ENCODE measurements around the gene CDK5RAP1. TPM values are rescaled to one million over a fixed set of nuclear protein-coding genes. Genes with fewer than 3 reads are reported as not detected.

The CDK5RAP1 gene
- total and polyA plus RNA-seq, 4 donors, result 20.3 to 43.1 (median 23.2) TPM

DNA sequence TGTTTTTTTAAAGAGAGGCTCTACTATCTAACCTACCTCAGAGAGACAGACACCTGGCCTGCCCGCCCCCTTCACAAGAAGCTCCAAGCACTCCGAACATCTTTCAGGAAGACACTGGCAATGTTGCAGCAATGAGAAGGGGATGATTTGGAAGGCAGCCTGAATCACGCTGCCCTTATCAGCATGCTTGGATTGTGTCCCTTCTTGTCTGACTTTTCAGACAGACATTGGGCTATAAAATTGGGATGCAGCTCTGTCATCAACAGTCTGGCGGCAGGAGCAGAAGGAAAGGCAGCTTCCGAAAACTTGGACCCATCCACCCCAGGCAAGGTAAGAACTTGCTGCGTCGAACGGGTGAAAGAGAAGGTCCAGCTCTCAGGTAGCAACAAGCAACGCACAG is 56.0 kb downstream of the CDK5RAP1 start:
- DNase-seq, result peak in 1 of 3 donors; percentile 8
- ATAC-seq (ENCODE audit: insufficient read depth, low FRiP score), result no peak
- H3K27me3 ChIP-seq (ENCODE audit: control insufficient read depth in 3 of 3, insufficient read depth in 3 of 3, low read length in 2 of 3), result no peaks in the 10 kb centered on the region
- no peaks in the 10 kb centered on the region for H3K9me3 ChIP-seq (ENCODE audit: control insufficient read depth in 4 of 4, insufficient read depth in 3 of 4, low read length in 3 of 4)
- 78 to 83% methylated on average over 9 of the region's 9 CpGs for WGBS, 2 donors
- no peak overlapping the region for H3K27ac ChIP-seq (ENCODE audit: low read depth in 1 of 2, low read length in 1 of 2)
- no peak overlapping the region for H3K4me3 ChIP-seq
- peaks cover 0 to 6% (median under 1%) of the 10 kb centered on the region in 4 donors for H3K36me3 ChIP-seq (ENCODE audit: control insufficient read depth in 4 of 4, insufficient read depth in 4 of 4, low read length in 4 of 4)
- no peak overlapping the region for H3K9ac ChIP-seq (ENCODE audit: insufficient read depth in 1 of 2, low read length in 2 of 2)
- H3K4me1 ChIP-seq (ENCODE audit: control insufficient read depth in 5 of 5, insufficient read depth in 5 of 5, low read length in 5 of 5), result no peaks in the 10 kb centered on the region
- TF ChIP-seq, protein P1, sequence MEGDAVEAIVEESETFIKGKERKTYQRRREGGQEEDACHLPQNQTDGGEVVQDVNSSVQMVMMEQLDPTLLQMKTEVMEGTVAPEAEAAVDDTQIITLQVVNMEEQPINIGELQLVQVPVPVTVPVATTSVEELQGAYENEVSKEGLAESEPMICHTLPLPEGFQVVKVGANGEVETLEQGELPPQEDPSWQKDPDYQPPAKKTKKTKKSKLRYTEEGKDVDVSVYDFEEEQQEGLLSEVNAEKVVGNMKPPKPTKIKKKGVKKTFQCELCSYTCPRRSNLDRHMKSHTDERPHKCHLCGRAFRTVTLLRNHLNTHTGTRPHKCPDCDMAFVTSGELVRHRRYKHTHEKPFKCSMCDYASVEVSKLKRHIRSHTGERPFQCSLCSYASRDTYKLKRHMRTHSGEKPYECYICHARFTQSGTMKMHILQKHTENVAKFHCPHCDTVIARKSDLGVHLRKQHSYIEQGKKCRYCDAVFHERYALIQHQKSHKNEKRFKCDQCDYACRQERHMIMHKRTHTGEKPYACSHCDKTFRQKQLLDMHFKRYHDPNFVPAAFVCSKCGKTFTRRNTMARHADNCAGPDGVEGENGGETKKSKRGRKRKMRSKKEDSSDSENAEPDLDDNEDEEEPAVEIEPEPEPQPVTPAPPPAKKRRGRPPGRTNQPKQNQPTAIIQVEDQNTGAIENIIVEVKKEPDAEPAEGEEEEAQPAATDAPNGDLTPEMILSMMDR (IDR thresholded peaks at IDR 0.05; ENCODE audit: control extremely low read depth, extremely low read depth), result no peak

DNA sequence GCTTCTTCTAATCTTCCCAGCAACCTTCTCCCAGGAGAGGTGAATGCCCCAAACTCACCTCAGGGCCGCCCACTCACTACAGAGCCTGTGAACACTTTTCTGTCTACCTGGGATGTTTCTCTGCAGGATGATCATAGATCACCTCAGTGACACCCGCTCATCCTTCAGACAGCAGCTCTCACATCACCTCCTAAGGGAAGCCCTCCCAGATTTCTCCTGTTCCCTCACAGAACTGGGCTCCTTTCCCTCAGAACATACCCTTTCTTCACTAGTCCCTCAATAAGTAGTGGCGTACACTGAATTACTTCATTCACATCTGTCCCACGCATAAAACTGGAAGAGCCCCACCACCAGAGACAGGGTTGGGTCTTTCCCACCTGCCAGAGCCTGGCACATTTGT is 57.8 kb downstream of the CDK5RAP1 start:
- no peaks in the 10 kb centered on the region for H3K9me3 ChIP-seq (ENCODE audit: control insufficient read depth in 4 of 4, insufficient read depth in 3 of 4, low read length in 3 of 4)
- WGBS, 2 donors, result 94 to 98% methylated on average over 4 of the region's 4 CpGs
- H3K27me3 ChIP-seq (ENCODE audit: control insufficient read depth in 3 of 3, insufficient read depth in 3 of 3, low read length in 2 of 3), result no peaks in the 10 kb centered on the region
- H3K36me3 ChIP-seq (ENCODE audit: control insufficient read depth in 4 of 4, insufficient read depth in 4 of 4, low read length in 4 of 4), result no peaks in the 10 kb centered on the region
- ATAC-seq (ENCODE audit: insufficient read depth, low FRiP score) (no peak), DNase-seq (no peak)
- no peak overlapping the region for H3K9ac ChIP-seq (ENCODE audit: insufficient read depth in 1 of 2, low read length in 2 of 2)
- TF ChIP-seq, protein P1 (IDR thresholded peaks at IDR 0.05; ENCODE audit: control extremely low read depth, extremely low read depth), result no peak
- H3K4me1 ChIP-seq (ENCODE audit: control insufficient read depth in 5 of 5, insufficient read depth in 5 of 5, low read length in 5 of 5), result no peaks in the 10 kb centered on the region
- H3K27ac ChIP-seq (ENCODE audit: low read depth in 1 of 2, low read length in 1 of 2), result no peak overlapping the region
- no peak overlapping the region for H3K4me3 ChIP-seq

DNA sequence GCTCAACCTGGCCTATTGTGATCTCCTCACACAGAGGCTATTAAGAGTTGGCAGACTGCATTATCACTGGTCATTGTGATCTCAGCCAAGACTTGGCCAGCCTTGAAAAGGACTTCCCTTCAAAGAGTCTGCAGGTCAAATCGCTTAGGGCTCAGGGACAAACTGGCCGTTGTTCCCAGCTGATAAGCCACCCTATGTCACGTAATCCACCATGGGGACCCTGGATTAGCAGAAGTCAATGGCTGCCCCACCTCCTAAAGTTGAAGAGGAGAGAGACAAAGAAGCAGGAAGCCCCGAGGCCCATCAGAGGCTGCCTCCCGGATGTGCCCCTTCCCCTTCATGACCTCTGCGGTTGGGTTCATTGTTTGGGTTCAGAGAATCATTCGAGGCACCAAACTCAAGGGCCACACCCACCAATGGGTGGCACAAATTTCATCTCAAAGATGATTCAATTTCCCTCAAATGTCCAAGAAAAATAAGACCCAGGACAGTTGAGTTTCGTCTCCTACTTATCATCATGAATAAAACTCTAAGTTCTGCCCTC is 61.7 kb downstream of the CDK5RAP1 start:
- no peak overlapping the region for H3K4me3 ChIP-seq
- H3K27me3 ChIP-seq (ENCODE audit: control insufficient read depth in 3 of 3, insufficient read depth in 3 of 3, low read length in 2 of 3), result no peaks in the 10 kb centered on the region
- whole genome bisulfite sequencing, 2 donors, result 62 to 70% methylated on average over 8 of the region's 8 CpGs
- no peaks in the 10 kb centered on the region for H3K36me3 ChIP-seq (ENCODE audit: control insufficient read depth in 4 of 4, insufficient read depth in 4 of 4, low read length in 4 of 4)
- H3K9me3 ChIP-seq (ENCODE audit: control insufficient read depth in 4 of 4, insufficient read depth in 3 of 4, low read length in 3 of 4), result no peaks in the 10 kb centered on the region
- TF ChIP-seq, protein P1 (IDR thresholded peaks at IDR 0.05; ENCODE audit: control extremely low read depth, extremely low read depth), result no peak
- DNase-seq, result no peak
- H3K4me1 ChIP-seq (ENCODE audit: control insufficient read depth in 5 of 5, insufficient read depth in 5 of 5, low read length in 5 of 5), result no peaks in the 10 kb centered on the region
- no peak for ATAC-seq (ENCODE audit: insufficient read depth, low FRiP score)
- no peak overlapping the region for H3K27ac ChIP-seq (ENCODE audit: low read depth in 1 of 2, low read length in 1 of 2)
- H3K9ac ChIP-seq (ENCODE audit: insufficient read depth in 1 of 2, low read length in 2 of 2), result no peak overlapping the region
